Spleen (tissue), 7 donors: Measurements from ENCODE around the gene PGAM2.

Experiments used
- CTCF ChIP-seq, 11 experiments: fragments of 200-600 bp in 7 of 11; fragments of 450-650 bp in 4 of 11; sonication (generic) in 4 of 11; IDR thresholded peaks in 8 of 11; conservative IDR thresholded peaks in 3 of 11; 1 replicate in 7 of 11; 2 replicates in 4 of 11; pipeline versions ENCODE4 v1.4.0 to v1.8.0; 2016 to 2021; ENCODE audit warnings: antibody characterized with exemption in 11 of 11, inconsistent platforms in 4 of 11, mild to moderate bottlenecking in 1 of 11
- POLR2A ChIP-seq, 3 donors: fragments of 450-650 bp; IDR thresholded peaks; one replicate each; pipeline ENCODE4 v1.5.1; 2017; ENCODE audit warnings: antibody characterized with exemption in 3 of 3, mild to moderate bottlenecking in 1 of 3
- POLR2AphosphoS5 ChIP-seq, 3 donors: sonication (generic); formaldehyde crosslinking; IDR thresholded peaks; one replicate each; pipeline ENCODE4 v1.5.1; 2017; ENCODE audit warnings: antibody characterized with exemption in 3 of 3
- donor health status: DM: no; HTN: no; CAD: no; lungs with moderate emphysema.
- donor health status: DM: no; HTN: no; CAD: no.
- donor health status: DM: no; HTN: no; CAD: no.

DNA sequence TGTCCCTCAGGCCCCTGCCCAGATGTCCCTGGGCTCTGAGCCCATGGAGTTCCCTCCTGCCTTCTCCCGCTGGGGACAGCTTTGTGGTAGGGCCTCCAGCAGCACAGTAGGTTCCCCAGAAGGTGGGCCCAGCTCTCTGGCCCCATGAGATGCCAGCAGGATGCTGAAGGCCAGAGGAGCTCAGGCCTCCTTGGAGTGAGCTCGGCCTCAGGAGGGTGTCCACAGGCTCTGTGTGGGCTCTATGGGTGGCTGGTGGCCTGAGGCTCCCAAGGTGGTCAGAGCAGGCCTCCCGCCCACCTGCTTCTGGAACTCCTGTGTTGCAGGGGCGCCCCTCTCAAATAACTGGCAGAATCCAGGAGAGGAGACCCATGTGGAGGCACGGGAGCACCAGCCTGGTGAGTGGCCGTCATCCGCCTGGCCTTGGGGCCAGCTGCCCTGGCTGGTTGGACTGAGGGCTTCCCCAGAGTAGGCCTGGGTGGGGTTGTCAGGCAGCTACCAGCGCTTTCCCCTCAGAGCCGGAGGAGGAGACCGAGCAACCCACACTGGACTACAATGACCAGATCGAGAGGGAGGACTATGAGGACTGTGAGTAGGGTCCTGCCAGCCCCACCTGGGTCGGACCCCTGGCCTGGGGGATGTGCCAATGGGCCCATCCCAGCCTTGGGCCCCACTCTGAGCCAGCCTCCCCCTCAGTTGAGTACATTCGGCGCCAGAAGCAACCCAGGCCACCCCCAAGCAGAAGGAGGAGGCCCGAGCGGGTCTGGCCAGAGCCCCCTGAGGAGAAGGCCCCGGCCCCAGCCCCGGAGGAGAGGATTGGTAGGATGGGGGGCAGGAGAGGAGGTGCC lies 42.0 kb upstream of the PGAM2 start:
- TF ChIP-seq CTCF (IDR thresholded peaks at IDR 0.05 in 8 of 11, conservative IDR thresholded peaks at IDR 0.05 in 3 of 11) (no peak), POLR2AphosphoS5 (IDR thresholded peaks at IDR 0.05) (no peak), POLR2A (IDR thresholded peaks at IDR 0.05) (no peak)
